SH-SY5Y (cell line): ENCODE results near the gene SEPTIN8.

Source experiments
- GATA2 ChIP-seq: IDR thresholded peaks from 2 replicates; pipeline ENCODE4 v1.6.1; 2011; ENCODE audit warnings: mild to moderate bottlenecking, low read depth, low read length
- GATA3 ChIP-seq: IDR thresholded peaks from 2 replicates; pipeline ENCODE4 v1.6.1; 2011; ENCODE audit warnings: low read depth, mild to moderate bottlenecking, low read length, moderate library complexity

GRCh38 chr5:132781029-132781428 is 4.0 kb upstream of the SEPTIN8 start:
- no peak for TF ChIP-seq GATA3
- no peak for TF ChIP-seq GATA2
